BE2C (cell line): Measurements from ENCODE around the gene EIF4G3.

ENCODE experiments used
- DNase-seq: peaks from one replicate; pipeline ENCODE4 v3.0.0-alpha.2; 2020
- H3K27me3 ChIP-seq: fragments of 250-450 bp; sonication (Bioruptor Pico); 2 replicates; pipeline ENCODE4 v1.5.1; 2020; ENCODE audit warnings: mild to moderate bottlenecking
- H3K36me3 ChIP-seq: fragments of 250-450 bp; sonication (Bioruptor Pico); 2 replicates; pipeline ENCODE4 v1.5.1; 2020; ENCODE audit warnings: mild to moderate bottlenecking
- H3K4me1 ChIP-seq: fragments of 250-450 bp; sonication (Bioruptor Pico); 2 replicates; pipeline ENCODE4 v1.5.1; 2020
- H3K4me3 ChIP-seq: 2 replicates; pipeline ENCODE4 v1.5.1; 2011; ENCODE audit warnings: low read depth, low read length
- H3K9me3 ChIP-seq: fragments of 250-450 bp; sonication (Bioruptor Pico); 2 replicates; pipeline ENCODE4 v1.5.1; 2020
- TF ChIP-seq, protein P1 (sequence below): IDR thresholded peaks from 2 replicates; pipeline ENCODE4 v1.5.1; 2012; ENCODE audit warnings: mild to moderate bottlenecking, low read depth, low read length

EIF4G3 gene

GRCh38 chr1:21117597-21118001 lies 59.1 kb downstream of the EIF4G3 start:
- H3K4me1 ChIP-seq = no peaks in the 10 kb centered on the region
- no peak overlapping the region for H3K4me3 ChIP-seq
- DNase-seq = no peak
- H3K27me3 ChIP-seq = no peaks in the 10 kb centered on the region
- TF ChIP-seq, protein P1, sequence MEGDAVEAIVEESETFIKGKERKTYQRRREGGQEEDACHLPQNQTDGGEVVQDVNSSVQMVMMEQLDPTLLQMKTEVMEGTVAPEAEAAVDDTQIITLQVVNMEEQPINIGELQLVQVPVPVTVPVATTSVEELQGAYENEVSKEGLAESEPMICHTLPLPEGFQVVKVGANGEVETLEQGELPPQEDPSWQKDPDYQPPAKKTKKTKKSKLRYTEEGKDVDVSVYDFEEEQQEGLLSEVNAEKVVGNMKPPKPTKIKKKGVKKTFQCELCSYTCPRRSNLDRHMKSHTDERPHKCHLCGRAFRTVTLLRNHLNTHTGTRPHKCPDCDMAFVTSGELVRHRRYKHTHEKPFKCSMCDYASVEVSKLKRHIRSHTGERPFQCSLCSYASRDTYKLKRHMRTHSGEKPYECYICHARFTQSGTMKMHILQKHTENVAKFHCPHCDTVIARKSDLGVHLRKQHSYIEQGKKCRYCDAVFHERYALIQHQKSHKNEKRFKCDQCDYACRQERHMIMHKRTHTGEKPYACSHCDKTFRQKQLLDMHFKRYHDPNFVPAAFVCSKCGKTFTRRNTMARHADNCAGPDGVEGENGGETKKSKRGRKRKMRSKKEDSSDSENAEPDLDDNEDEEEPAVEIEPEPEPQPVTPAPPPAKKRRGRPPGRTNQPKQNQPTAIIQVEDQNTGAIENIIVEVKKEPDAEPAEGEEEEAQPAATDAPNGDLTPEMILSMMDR = no peak
- H3K9me3 ChIP-seq = no peaks in the 10 kb centered on the region
- H3K36me3 ChIP-seq = no peaks in the 10 kb centered on the region

DNA sequence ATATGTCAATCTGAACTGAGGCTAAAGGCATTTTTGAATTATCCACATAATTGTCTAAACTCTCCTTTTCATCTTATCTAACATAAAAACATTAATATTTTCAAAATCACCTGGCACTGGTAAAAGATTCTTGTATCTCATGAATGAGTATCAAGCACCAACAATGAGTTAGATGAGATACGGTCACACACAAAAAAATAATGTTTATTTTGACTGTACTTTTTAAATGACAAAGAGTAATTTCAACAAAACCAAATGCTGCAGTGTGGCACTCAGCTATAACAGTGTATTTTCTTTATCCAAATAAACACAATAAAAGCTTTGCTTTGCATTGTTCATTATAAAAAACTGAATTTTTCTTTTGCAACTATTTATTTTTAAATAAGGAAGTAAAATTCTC lies 59.5 kb downstream of the EIF4G3 start:
- Histone ChIP-seq H3K4me3 (no peak overlapping the region), H3K9me3 (no peaks in the 10 kb centered on the region), H3K27me3 (no peaks in the 10 kb centered on the region), H3K36me3 (no peaks in the 10 kb centered on the region), H3K4me1 (no peaks in the 10 kb centered on the region)
- no peak for DNase-seq
- TF ChIP-seq, protein P1 = no peak

- no peak for DNase-seq
- no peak overlapping the region for H3K4me3 ChIP-seq
- H3K36me3 ChIP-seq = no peaks in the 10 kb centered on the region
- TF ChIP-seq, protein P1 = no peak
- H3K9me3 ChIP-seq = no peaks in the 10 kb centered on the region
- H3K27me3 ChIP-seq = no peaks in the 10 kb centered on the region
- H3K4me1 ChIP-seq = no peaks in the 10 kb centered on the region
Observed at GRCh38 chr1:21115098-21115760, 61.5 kb downstream of the EIF4G3 start.

DNA sequence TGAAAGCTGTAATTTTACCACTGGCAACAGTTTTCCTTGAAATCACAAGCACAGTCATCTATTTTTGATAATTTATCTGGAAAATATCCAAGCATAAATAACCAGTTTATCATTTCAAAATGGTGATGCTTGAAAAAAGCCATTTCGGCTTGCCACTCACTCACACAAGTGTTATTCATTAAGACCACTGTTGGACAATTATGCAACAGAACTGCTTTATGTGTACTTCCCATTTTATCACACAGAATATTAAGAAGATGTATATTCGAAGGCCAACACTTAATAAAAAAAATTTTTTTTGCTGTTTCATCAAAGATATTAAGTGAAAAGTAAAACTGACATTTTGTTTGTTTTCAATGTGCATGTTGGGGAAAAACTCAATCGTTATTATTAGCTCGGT lies 62.3 kb downstream of the EIF4G3 start:
- TF ChIP-seq, protein P1 = no peak
- Histone ChIP-seq H3K4me1 (no peaks in the 10 kb centered on the region), H3K27me3 (no peaks in the 10 kb centered on the region)

DNA sequence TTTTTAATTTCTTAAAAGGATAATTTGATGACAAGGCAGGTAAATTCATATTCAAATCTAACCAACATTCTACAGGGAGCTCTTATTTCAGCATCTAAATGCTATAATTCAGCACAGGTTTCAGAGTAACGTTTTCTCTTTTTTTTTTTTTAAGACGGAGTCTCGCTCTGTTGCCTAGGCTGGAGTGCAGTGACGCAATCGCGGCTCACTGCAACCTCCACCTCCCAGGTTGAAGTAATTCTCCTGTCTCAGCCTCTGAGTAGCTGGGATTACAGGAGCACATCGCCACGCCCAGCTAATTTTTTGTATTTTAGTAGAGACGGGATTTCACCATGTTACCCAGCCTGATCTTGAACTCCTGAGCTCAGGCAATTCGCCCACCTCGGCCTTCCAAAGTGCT lies 66.5 kb downstream of the EIF4G3 start:
- Histone ChIP-seq H3K4me1 (no peaks in the 10 kb centered on the region), H3K36me3 (no peaks in the 10 kb centered on the region), H3K27me3 (no peaks in the 10 kb centered on the region), H3K9me3 (no peaks in the 10 kb centered on the region), H3K4me3 (no peak overlapping the region)
- no peak for DNase-seq
- TF ChIP-seq, protein P1 = no peak

More for the DNA sequence above, 62.3 kb downstream of the EIF4G3 start:
- Histone ChIP-seq H3K36me3 (no peaks in the 10 kb centered on the region), H3K4me3 (no peak overlapping the region), H3K9me3 (no peaks in the 10 kb centered on the region)
- DNase-seq = no peak

GRCh38 chr1:21106709-21107108 lies 70.0 kb downstream of the EIF4G3 start:
- TF ChIP-seq, protein P1 = no peak
- H3K36me3 ChIP-seq = no peaks in the 10 kb centered on the region

More at GRCh38 chr1:21106709-21107108, 70.0 kb downstream of the EIF4G3 start:
- H3K4me3 ChIP-seq = no peak overlapping the region
- H3K9me3 ChIP-seq = no peaks in the 10 kb centered on the region
- no peaks in the 10 kb centered on the region for H3K4me1 ChIP-seq
- DNase-seq = no peak
- H3K27me3 ChIP-seq = no peaks in the 10 kb centered on the region
